Neuron (in vitro differentiated cells): Measurements from ENCODE around the gene STRN.
"Not testable (repeated sequence)": the region's sequence is repeated elsewhere in the genome, so short reads cannot be mapped to it uniquely, and the experiment has no call there.

Experiments used
- H2AFZ ChIP-seq: one replicate; pipeline ENCODE4 v1.6.1; 2013; ENCODE audit warnings: low read depth, mild to moderate bottlenecking, inconsistent platforms, low read length, moderate library complexity
- H3K27me3 ChIP-seq: one replicate; pipeline ENCODE4 v1.6.1; 2013; ENCODE audit warnings: low read length; ENCODE audit not compliant: insufficient read depth
- H3K36me3 ChIP-seq: one replicate; pipeline ENCODE4 v1.6.1; 2013; ENCODE audit warnings: low read length; ENCODE audit not compliant: insufficient read depth
- H3K4me1 ChIP-seq: one replicate; pipeline ENCODE4 v1.6.1; 2013; ENCODE audit warnings: low read length; ENCODE audit not compliant: insufficient read depth
- H3K4me3 ChIP-seq: 2 replicates; pipeline ENCODE4 v1.5.1; 2013; ENCODE audit warnings: mild to moderate bottlenecking, low read length, moderate library complexity
- H3K9me3 ChIP-seq: one replicate; pipeline ENCODE4 v1.6.1; 2013; ENCODE audit warnings: low read length

Gene STRN

GRCh38 chr2:36918307-36918706, 48.0 kb downstream of the STRN start:
- no peak overlapping the region for H2AFZ ChIP-seq
- H3K4me1 ChIP-seq = no peaks in the 10 kb centered on the region
- no peaks in the 10 kb centered on the region for H3K9me3 ChIP-seq
- no peak overlapping the region for H3K4me3 ChIP-seq
- H3K27me3 ChIP-seq = no peaks in the 10 kb centered on the region
- H3K36me3 ChIP-seq = peaks cover 11% of the 10 kb centered on the region

GRCh38 chr2:36915627-36916026, 50.7 kb downstream of the STRN start:
- H3K4me3 ChIP-seq = no peak overlapping the region
- no peaks in the 10 kb centered on the region for H3K9me3 ChIP-seq
- H3K4me1 ChIP-seq = no peaks in the 10 kb centered on the region
- no peaks in the 10 kb centered on the region for H3K27me3 ChIP-seq
- H3K36me3 ChIP-seq = peaks cover 14% of the 10 kb centered on the region
- no peak overlapping the region for H2AFZ ChIP-seq

- Histone ChIP-seq H3K4me3 (no peak overlapping the region), H3K4me1 (no peaks in the 10 kb centered on the region), H3K27me3 (no peaks in the 10 kb centered on the region), H3K36me3 (peaks cover 14% of the 10 kb centered on the region), H2AFZ (no peak overlapping the region), H3K9me3 (no peaks in the 10 kb centered on the region)
Observed at GRCh38 chr2:36912695-36913094, 53.6 kb downstream of the STRN start.

- Histone ChIP-seq H3K36me3 (peaks cover 14% of the 10 kb centered on the region), H3K4me3 (no peak overlapping the region), H3K4me1 (no peaks in the 10 kb centered on the region), H2AFZ (no peak overlapping the region), H3K9me3 (no peaks in the 10 kb centered on the region), H3K27me3 (no peaks in the 10 kb centered on the region)
Observed at GRCh38 chr2:36911012-36911411, 55.3 kb downstream of the STRN start.

DNA sequence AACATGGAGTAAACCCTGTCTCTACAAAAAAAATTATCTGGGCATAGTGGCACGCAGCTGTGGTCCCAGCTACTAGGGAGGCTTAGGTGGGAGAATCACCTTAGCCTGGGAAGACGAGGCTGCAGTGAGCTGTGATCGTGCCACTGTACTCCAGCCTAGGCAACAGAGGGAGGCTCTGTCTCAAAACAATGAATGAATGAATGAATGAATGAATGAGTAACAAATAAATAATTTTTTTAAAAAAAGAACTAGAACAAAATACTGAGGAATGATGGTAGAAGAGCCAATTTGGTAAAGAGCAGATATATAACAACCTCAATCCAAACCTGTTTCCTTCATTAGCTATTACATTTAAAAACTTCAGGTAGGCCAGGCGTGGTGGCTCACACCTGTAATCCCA, 60.1 kb downstream of the STRN start:
- Histone ChIP-seq H3K36me3 (peaks cover 3% of the 10 kb centered on the region), H3K27me3 (no peaks in the 10 kb centered on the region), H2AFZ (no peak overlapping the region), H3K4me1 (no peaks in the 10 kb centered on the region), H3K4me3 (no peak overlapping the region), H3K9me3 (no peaks in the 10 kb centered on the region)

DNA sequence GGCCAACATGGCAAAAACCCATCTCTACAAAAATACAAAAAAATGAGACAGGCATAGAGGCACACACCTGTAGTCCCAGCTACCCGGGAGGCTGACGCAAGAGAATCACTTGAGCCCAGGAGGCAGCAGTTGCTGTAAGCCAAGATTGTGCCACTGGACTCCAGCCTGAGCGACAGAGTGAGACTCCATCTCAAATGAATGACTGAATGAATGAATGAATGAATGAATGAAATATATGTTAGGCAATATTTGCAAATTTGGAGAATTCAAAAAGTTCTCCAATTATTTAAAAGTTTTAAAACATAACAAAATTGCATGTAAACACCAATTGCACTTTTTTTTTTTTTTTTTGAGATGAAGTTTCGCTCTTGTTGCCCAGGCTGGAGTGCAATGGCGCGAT, 61.7 kb downstream of the STRN start:
- no peak overlapping the region for H2AFZ ChIP-seq
- no peaks in the 10 kb centered on the region for H3K27me3 ChIP-seq
- no peaks in the 10 kb centered on the region for H3K9me3 ChIP-seq
- H3K4me3 ChIP-seq = no peak overlapping the region
- H3K36me3 ChIP-seq = peaks cover 6% of the 10 kb centered on the region
- H3K4me1 ChIP-seq = no peaks in the 10 kb centered on the region

DNA sequence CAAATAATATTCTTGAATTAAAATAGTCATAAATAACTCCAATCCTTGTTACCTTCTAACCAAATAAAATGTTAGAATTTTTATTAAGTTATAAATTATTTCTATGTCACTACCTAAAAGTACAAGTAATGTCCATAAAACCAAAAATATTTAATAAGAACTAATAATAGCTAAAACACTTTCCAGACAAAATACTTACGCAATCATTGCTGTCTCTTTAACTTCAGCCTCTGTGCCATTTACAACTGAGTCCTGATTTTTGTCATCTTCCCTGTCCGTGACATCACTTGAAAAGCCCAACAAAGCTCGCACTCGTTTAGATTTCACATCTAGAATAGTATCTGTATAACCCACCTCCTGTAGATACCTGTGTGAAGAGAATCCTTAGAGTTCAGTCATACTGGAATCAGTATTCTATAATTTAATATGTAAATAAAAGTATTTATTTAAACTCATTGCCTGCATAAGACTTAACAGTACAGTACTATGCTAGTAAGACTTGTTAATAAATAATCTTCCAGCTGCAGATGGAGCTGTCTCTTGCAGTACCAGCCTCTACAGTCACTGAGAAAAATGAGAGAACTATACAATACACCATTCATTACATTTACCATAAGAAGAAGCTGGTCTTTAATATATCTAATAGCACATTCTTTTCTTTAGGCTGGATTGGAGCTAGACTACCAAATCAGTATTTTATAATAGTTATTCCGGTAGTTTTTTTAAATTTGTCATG, 63.8 kb downstream of the STRN start:
- Histone ChIP-seq H2AFZ (no peak overlapping the region), H3K4me1 (no peaks in the 10 kb centered on the region), H3K4me3 (no peak overlapping the region), H3K36me3 (peaks cover 7% of the 10 kb centered on the region), H3K9me3 (no peaks in the 10 kb centered on the region), H3K27me3 (no peaks in the 10 kb centered on the region)

GRCh38 chr2:36892805-36893204, 73.5 kb downstream of the STRN start:
- H3K4me1 ChIP-seq = no peaks in the 10 kb centered on the region
- no peak overlapping the region for H2AFZ ChIP-seq
- no peaks in the 10 kb centered on the region for H3K9me3 ChIP-seq

DNA sequence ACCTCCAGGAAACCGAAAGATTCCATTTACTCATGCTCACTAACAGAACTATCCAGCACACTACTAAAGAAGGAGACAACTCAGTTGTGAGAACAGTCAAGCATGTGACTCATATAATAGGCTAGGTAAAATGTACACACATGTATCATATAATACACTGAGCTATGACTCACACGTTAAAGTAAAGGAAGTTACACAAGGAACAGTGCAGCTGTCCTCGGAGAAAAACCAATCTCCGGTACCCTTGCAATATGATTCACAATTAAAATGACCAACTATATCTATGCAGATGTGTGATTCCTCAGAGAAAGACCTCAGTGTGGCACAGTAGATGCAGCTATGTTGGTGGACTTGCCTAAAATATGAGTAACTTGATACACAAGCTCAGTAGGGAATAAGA, 76.5 kb downstream of the STRN start:
- peaks cover 18% of the 10 kb centered on the region for H3K36me3 ChIP-seq
- H3K27me3 ChIP-seq = no peaks in the 10 kb centered on the region
- no peaks in the 10 kb centered on the region for H3K9me3 ChIP-seq
- H3K4me1 ChIP-seq = no peaks in the 10 kb centered on the region
- no peak overlapping the region for H2AFZ ChIP-seq
- H3K4me3 ChIP-seq = no peak overlapping the region

More at GRCh38 chr2:36892805-36893204, 73.5 kb downstream of the STRN start:
- Histone ChIP-seq H3K4me3 (no peak overlapping the region), H3K27me3 (no peaks in the 10 kb centered on the region), H3K36me3 (peaks cover 12% of the 10 kb centered on the region)

DNA sequence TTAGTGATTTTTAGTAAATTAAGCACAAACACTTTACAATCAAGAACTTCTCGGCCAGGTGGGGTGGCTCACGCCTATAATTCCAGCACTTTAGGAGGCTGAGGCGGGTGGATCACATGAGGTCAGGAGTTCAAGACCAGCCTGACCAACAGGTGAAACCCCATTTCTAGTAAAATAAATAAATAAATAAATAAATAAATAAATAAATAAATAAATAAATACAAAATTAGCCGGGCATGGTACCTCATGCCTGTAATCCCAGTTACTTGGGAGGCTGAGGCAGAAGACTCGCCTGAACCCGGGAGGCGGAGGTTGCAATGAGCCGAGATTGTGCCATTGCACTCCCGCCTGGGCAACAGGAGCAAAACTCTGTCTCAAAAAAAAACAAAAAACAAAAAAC, 79.2 kb downstream of the STRN start:
- not testable (repeated sequence) for H3K4me1 ChIP-seq, H2AFZ ChIP-seq, H3K9me3 ChIP-seq, H3K4me3 ChIP-seq, H3K27me3 ChIP-seq
- peaks cover 24% of the 10 kb centered on the region for H3K36me3 ChIP-seq

- H3K27me3 ChIP-seq = no peaks in the 10 kb centered on the region
- peaks cover 24% of the 10 kb centered on the region for H3K36me3 ChIP-seq
- H2AFZ ChIP-seq = no peak overlapping the region
- H3K4me3 ChIP-seq = no peak overlapping the region
- no peaks in the 10 kb centered on the region for H3K9me3 ChIP-seq
- no peaks in the 10 kb centered on the region for H3K4me1 ChIP-seq
Observed at GRCh38 chr2:36886664-36887063, 79.7 kb downstream of the STRN start.

DNA sequence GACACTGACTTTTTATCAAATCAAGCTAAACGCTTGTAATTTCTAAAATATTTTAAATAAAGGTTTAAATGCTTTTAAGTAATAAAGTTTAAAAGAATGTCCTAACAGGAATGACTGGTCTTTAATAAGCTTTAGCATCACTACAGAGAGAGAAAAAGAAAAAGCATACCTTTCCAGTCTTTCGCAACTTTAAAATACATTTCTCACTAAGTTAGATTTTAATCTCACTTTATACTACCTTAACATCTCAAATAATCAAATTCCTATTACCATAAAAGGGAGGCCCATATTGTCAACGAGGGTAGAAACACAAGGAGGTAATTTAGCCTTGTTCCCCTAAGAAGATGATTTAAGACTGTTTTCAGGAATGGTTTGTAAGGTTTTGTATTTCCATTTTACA, 80.7 kb downstream of the STRN start:
- Histone ChIP-seq H3K36me3 (peaks cover 26% of the 10 kb centered on the region), H3K9me3 (no peaks in the 10 kb centered on the region), H3K4me3 (no peak overlapping the region), H3K4me1 (no peaks in the 10 kb centered on the region), H2AFZ (no peak overlapping the region), H3K27me3 (no peaks in the 10 kb centered on the region)

DNA sequence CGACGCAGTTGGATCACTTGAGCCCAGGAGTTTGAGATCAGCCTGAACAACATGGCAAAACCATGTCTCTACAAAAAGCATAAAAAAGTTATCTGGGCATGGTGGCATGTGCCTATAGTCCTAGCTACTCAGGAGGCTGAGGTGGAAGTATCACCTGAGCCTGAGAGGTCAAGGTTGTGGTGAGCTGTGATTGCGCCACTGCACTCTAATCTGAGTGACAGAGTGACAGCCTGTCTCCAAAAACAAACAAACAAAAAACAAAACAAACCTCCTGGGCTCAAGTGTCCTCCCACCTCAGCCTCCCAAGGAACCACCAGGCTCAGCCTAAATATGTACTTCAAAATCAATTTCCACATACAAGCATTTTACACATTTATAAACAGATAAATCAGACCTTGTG, 83.8 kb downstream of the STRN start:
- H3K4me3 ChIP-seq = no peak overlapping the region
- no peak overlapping the region for H2AFZ ChIP-seq
- H3K9me3 ChIP-seq = no peaks in the 10 kb centered on the region
- H3K27me3 ChIP-seq = no peaks in the 10 kb centered on the region
- H3K36me3 ChIP-seq = peaks cover 31% of the 10 kb centered on the region
- no peaks in the 10 kb centered on the region for H3K4me1 ChIP-seq

DNA sequence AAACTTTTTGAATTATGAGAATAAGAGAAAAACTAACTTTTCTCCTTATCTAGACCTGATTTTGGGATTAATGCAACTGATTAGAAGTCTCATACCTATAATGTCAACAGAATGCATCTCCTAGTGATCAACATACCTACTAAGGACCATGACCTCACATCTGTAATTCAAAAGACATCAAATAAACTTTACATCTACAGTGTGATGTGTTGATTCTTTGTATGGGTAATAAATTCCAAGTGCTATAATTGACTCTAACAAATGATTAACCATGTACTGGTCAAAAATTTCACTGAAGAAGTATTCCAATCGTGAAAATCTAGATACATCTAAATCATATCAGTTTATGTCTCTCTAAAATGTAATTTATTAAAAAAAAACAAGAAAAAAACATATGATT, 84.5 kb downstream of the STRN start:
- H3K4me1 ChIP-seq = no peaks in the 10 kb centered on the region
- peaks cover 35% of the 10 kb centered on the region for H3K36me3 ChIP-seq
- no peaks in the 10 kb centered on the region for H3K9me3 ChIP-seq
- no peak overlapping the region for H3K4me3 ChIP-seq
- no peaks in the 10 kb centered on the region for H3K27me3 ChIP-seq
- H2AFZ ChIP-seq = no peak overlapping the region
